Naive thymus-derived CD4-positive, alpha-beta T cell (primary cell): ENCODE results near the gene TMEM260. TPM values are rescaled to one million over a fixed set of nuclear protein-coding genes. Genes with fewer than 3 reads are reported as not detected.

ENCODE experiments used
- ATAC-seq: fragments of 150-1000 bp; cut with Tn5 transposase; 2 replicates; pipeline ENCODE4 v1.10.0; 2021; ENCODE audit warnings: mild to moderate bottlenecking, moderate library complexity
- CTCF ChIA-PET: fragments of 350-600 bp; sonication (Branson Sonifier 250); formaldehyde crosslinking; loops from one replicate; lab custom pipeline; 2021; ENCODE audit warnings: antibody characterized with exemption; lab: Charles Lee
- POLR2A ChIA-PET: fragments of 350-600 bp; sonication (Branson Sonifier 250); formaldehyde crosslinking; loops from one replicate; lab custom pipeline; 2021; ENCODE audit warnings: antibody characterized with exemption, inconsistent platforms; lab: Charles Lee
- DNase-seq, 9 donors: peaks; one replicate each; pipeline versions ENCODE4 v3.0.0 to v3.0.0-alpha.2; 2020 to 2022; ENCODE audit warnings: mixed read lengths in 1 of 9
- H3K27ac ChIP-seq: one replicate; pipeline ENCODE4 v1.7.0; 2013; ENCODE audit warnings: mild to moderate bottlenecking, low read depth, low read length, moderate library complexity
- H3K27me3 ChIP-seq, 2 donors: one replicate each; pipeline ENCODE4 v1.7.0; 2013; ENCODE audit warnings: low read length in 2 of 2, mild to moderate bottlenecking in 2 of 2, moderate library complexity in 2 of 2; ENCODE audit not compliant: control insufficient read depth in 2 of 2, insufficient read depth in 2 of 2
- H3K36me3 ChIP-seq, 3 experiments: 1 replicate in 2 of 3; 2 replicates in 1 of 3; pipeline ENCODE4 v1.7.0; 2013; ENCODE audit warnings: low read length in 3 of 3, mild to moderate bottlenecking in 3 of 3, moderate library complexity in 1 of 3; ENCODE audit not compliant: insufficient read depth in 3 of 3, control insufficient read depth in 2 of 3
- H3K4me1 ChIP-seq, 2 donors: one replicate each; pipeline ENCODE4 v1.7.0; 2013; ENCODE audit warnings: low read length in 2 of 2, mild to moderate bottlenecking in 2 of 2, moderate library complexity in 1 of 2; ENCODE audit not compliant: control insufficient read depth in 2 of 2, insufficient read depth in 2 of 2
- H3K4me3 ChIP-seq: 2 replicates; pipeline ENCODE4 v1.7.0; 2013; ENCODE audit warnings: mild to moderate bottlenecking, low read length
- H3K9me3 ChIP-seq, 3 experiments: 1 replicate in 2 of 3; 2 replicates in 1 of 3; pipeline ENCODE4 v1.7.0; 2013; ENCODE audit warnings: low read length in 3 of 3; ENCODE audit not compliant: control insufficient read depth in 2 of 3
- H3K27ac Mint-ChIP-seq, 9 donors: one replicate each; pipeline ENCODE4 v1.8.0; 2020 to 2022; ENCODE audit warnings: mixed read lengths in 9 of 9, mild to moderate bottlenecking in 8 of 9, moderate library complexity in 5 of 9, inconsistent platforms in 2 of 9
- H3K27me3 Mint-ChIP-seq, 5 donors: one replicate each; pipeline ENCODE4 v1.8.0; 2021 to 2022; ENCODE audit warnings: mixed read lengths in 5 of 5, mild to moderate bottlenecking in 1 of 5
- H3K36me3 Mint-ChIP-seq, 5 donors: one replicate each; pipeline ENCODE4 v1.8.0; 2020 to 2022; ENCODE audit warnings: mixed read lengths in 5 of 5, mild to moderate bottlenecking in 3 of 5, inconsistent platforms in 1 of 5
- H3K4me1 Mint-ChIP-seq, 7 donors: one replicate each; pipeline ENCODE4 v1.8.0; 2020 to 2022; ENCODE audit warnings: mixed read lengths in 7 of 7, mild to moderate bottlenecking in 3 of 7, inconsistent platforms in 1 of 7
- H3K4me3 Mint-ChIP-seq, 10 donors: one replicate each; pipeline ENCODE4 v1.8.0; 2020 to 2022; ENCODE audit warnings: mild to moderate bottlenecking in 10 of 10, mixed read lengths in 10 of 10, moderate library complexity in 6 of 10, inconsistent platforms in 2 of 10
- H3K9me3 Mint-ChIP-seq, 11 donors: one replicate each; pipeline ENCODE4 v1.8.0; 2020 to 2022; ENCODE audit warnings: mixed read lengths in 11 of 11, mild to moderate bottlenecking in 4 of 11, inconsistent platforms in 1 of 11, moderate library complexity in 1 of 11
- intact Hi-C, 2 donors: fragments of 100-400 bp; cut with micrococcal nuclease; formaldehyde crosslinking; loops; one replicate each; pipeline ENCODE4 v1.15.1; 2023
- polyA plus RNA-seq, 2 donors: library from polyadenylated mRNA; unstranded; fragments of 300-500 nt; fragmentation: Illumina TruSeq; gene quantifications; one replicate each; pipeline ENCODE4 v1.2.3, GENCODE V29; 2021
- total RNA-seq, 6 experiments: library from RNA in 5 of 6; stranded (reverse) in 5 of 6; gene quantifications; 1 replicate in 5 of 6; 2 replicates in 1 of 6; pipeline ENCODE4 v1.2.3 and lab custom pipeline; 2021 to 2026

Gene TMEM260
- total and polyA plus RNA-seq, 7 experiments from 2014 or later: 9.8 to 39.0 (median 23.4) TPM

DNA sequence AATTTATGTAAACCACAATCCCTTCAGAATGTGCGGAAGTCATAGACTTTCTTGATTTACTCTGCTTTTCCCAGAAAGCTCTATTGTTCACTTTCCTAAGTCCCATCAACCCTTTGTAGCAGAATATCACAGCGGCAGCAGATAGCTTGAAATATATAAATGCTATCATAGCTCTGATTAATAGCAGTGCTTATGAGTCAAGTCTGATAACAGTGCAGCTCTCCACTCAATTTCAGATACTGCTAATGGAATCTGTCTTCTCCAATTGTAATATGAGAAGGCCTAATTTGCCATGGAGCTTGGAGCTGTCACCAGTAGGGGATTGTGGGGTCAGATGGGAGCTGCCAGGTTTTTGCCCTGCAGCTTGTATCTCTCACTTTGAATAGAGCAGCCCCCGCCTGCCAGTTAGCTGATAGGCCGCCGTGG lies 10.9 kb downstream of the TMEM260 start:
- Mint-ChIP-seq H3K9me3 (no peaks in the 10 kb centered on the region), H3K4me1 (peaks cover 0 to 15% (median 0%) of the 10 kb centered on the region in 7 donors), H3K27me3 (no peaks in the 10 kb centered on the region), H3K4me3 (no peak overlapping the region), H3K27ac (no peak overlapping the region), H3K36me3 (peaks cover 4 to 51% (median 16%) of the 10 kb centered on the region in 5 donors)
- no peaks in the 10 kb centered on the region for H3K27me3 ChIP-seq
- POLR2A ChIA-PET: interaction anchor here (1.0 to 1.8 kb wide), 2 partner anchors 9 to 11 kb away, joined by 3 to 5 read pairs; partner anchors contain the start of gene TMEM260
- no peak for DNase-seq
- no peaks in the 10 kb centered on the region for H3K9me3 ChIP-seq
- intact Hi-C loops: no loop called here
- CTCF ChIA-PET: no interaction called here
- H3K4me3 ChIP-seq: no peak overlapping the region
- ATAC-seq: no peak
- no peaks in the 10 kb centered on the region for H3K4me1 ChIP-seq
- H3K27ac ChIP-seq: no peak overlapping the region
- H3K36me3 ChIP-seq: peaks cover 0 to 16% (median 8%) of the 10 kb centered on the region in 3 experiments

DNA sequence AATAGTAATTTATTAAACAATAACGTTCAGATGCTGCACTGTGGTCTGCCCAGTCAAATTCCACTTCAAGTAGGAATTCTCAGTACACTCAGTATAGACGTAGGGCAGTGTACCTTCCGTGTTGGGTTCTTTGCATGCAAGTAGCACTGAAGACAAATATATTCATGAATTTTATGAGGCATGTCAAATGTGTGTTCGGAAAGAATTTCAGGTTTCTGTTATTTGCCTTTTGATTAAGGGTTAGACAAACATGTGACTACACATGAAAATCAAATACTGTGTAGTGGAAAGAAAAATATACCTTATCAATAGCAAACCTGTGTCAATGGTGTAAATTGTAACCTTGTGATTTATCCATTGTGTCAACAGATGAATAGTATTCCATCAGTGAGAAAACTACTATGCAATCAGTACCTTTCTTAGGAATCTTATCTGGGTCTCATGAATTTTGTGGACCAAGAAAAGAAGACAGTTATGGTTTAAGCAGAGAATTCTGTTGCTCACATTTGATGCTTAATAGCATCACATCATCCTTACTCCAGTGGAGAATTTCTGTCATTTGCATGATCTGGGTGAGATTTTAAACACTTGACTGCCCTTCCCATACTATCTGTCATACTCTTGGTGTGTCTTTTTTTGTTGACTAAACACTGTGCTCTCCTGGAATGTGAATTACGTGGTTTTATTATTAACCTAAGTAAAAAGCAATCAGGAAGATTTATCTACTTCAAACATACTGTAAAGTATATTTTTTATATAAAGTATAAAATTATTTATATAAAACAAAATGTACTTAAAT lies 13.3 kb downstream of the TMEM260 start:
- H3K4me1 Mint-ChIP-seq: peaks cover 0 to 8% (median 5%) of the 10 kb centered on the region in 7 donors
- Histone ChIP-seq H3K4me1 (no peaks in the 10 kb centered on the region), H3K36me3 (peaks cover 0 to 4% (median 0%) of the 10 kb centered on the region in 3 experiments), H3K27ac (no peak overlapping the region), H3K4me3 (no peak overlapping the region), H3K27me3 (no peaks in the 10 kb centered on the region), H3K9me3 (no peaks in the 10 kb centered on the region)
- ATAC-seq (no peak), DNase-seq (no peak)
- no peak overlapping the region for H3K4me3 Mint-ChIP-seq
- H3K27me3 Mint-ChIP-seq: no peaks in the 10 kb centered on the region
- peaks cover 8 to 49% (median 24%) of the 10 kb centered on the region in 5 donors for H3K36me3 Mint-ChIP-seq
- H3K27ac Mint-ChIP-seq: no peak overlapping the region
- intact Hi-C loops: no loop called here
- peaks cover 0 to 4% (median 0%) of the 10 kb centered on the region in 11 donors for H3K9me3 Mint-ChIP-seq
- ChIA-PET CTCF (no interaction called here), POLR2A (no interaction called here)

DNA sequence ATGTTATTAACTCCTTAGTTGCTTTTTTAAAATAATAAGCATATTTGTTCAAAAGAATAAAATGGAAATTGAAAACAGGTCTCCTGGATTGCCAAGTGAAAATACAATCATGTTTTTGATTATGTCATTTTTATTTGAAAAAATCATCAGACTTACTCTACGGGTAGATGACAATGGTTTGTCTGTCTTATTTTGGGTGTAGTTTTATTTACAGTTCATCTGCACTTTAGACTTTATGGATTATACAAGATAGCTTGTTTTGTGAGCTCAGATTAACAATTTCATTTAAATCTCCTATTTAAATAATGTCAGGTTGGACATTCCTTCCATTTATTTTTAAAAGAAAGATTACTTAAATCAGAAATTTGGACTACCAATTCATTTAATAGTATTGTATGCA lies 14.8 kb downstream of the TMEM260 start:
- Mint-ChIP-seq H3K27me3 (no peaks in the 10 kb centered on the region), H3K36me3 (peaks cover 13 to 55% (median 34%) of the 10 kb centered on the region in 5 donors), H3K27ac (no peak overlapping the region), H3K4me3 (no peak overlapping the region), H3K9me3 (peaks cover 0 to 4% (median 0%) of the 10 kb centered on the region in 11 donors), H3K4me1 (peaks cover 0 to 19% (median 5%) of the 10 kb centered on the region in 7 donors)
- CTCF ChIA-PET: interaction anchor here (0.7 kb wide), 1 partner anchor 16 kb away, joined by 3 read pairs; no protein-coding TSS in a partner anchor
- no peaks in the 10 kb centered on the region for H3K27me3 ChIP-seq
- intact Hi-C loops: no loop called here
- H3K4me1 ChIP-seq: no peaks in the 10 kb centered on the region
- POLR2A ChIA-PET: no interaction called here
- no peak overlapping the region for H3K27ac ChIP-seq
- DNase-seq (no peak), ATAC-seq (no peak)
- peaks cover 0 to 4% (median 0%) of the 10 kb centered on the region in 3 experiments for H3K36me3 ChIP-seq
- no peaks in the 10 kb centered on the region for H3K9me3 ChIP-seq
- H3K4me3 ChIP-seq: no peak overlapping the region

DNA sequence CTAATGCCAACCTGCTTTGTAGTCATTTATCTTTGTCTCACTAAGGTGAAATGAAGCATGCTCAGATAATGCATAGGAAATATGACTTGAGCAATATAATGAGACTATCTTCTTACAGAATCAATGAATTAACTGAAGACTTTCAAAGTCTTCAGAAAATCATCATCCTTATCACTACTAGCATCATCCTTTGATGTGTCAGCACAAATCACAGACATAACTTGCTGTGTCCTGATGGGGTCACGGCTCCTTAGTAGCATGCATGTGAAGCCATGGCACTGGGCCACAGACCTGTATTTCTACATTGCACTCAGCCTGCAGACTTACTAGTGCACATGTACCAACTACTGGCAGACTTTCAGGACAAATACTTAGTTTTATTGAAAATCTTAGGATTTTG lies 18.9 kb downstream of the TMEM260 start:
- intact Hi-C loops: no loop called here
- Histone ChIP-seq H3K36me3 (no peaks in the 10 kb centered on the region), H3K4me1 (no peaks in the 10 kb centered on the region), H3K4me3 (no peak overlapping the region), H3K9me3 (no peaks in the 10 kb centered on the region), H3K27me3 (no peaks in the 10 kb centered on the region), H3K27ac (no peak overlapping the region)
- H3K36me3 Mint-ChIP-seq: peaks cover 13 to 45% (median 28%) of the 10 kb centered on the region in 5 donors
- CTCF ChIA-PET: no interaction called here
- H3K4me1 Mint-ChIP-seq: peaks cover 0 to 31% (median 24%) of the 10 kb centered on the region in 7 donors
- no peaks in the 10 kb centered on the region for H3K27me3 Mint-ChIP-seq
- DNase-seq (no peak), ATAC-seq (no peak)
- H3K4me3 Mint-ChIP-seq: no peak overlapping the region
- POLR2A ChIA-PET: no interaction called here
- H3K27ac Mint-ChIP-seq: peak overlapping the region in 1 of 9 donors; percentile 3
- H3K9me3 Mint-ChIP-seq: peaks cover 0 to 4% (median 0%) of the 10 kb centered on the region in 11 donors

DNA sequence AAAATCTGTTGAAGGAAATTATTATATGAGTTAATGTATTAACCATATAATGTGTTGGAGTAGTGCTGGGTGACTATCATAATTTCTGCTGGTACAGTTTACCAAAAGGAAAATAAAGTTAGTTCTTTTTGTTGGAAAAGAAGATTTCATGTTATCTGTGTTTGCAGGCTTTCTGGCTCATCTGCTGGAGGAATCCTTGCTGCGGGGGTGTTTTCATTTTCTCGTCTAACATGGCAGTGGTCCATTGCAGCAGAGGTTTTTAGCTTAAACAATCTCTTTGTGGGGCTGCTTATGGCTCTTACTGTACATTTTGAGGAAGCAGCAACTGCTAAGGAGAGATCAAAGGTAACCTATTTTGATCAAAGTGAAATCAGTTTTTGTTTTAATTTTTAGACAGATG lies 24.1 kb downstream of the TMEM260 start:
- H3K4me1 ChIP-seq: no peaks in the 10 kb centered on the region
- H3K27me3 Mint-ChIP-seq: no peaks in the 10 kb centered on the region
- CTCF ChIA-PET: interaction anchor here (0.6 kb wide), 1 partner anchor 676 kb away, joined by 3 read pairs; no protein-coding TSS in a partner anchor
- peaks cover 1 to 34% (median 27%) of the 10 kb centered on the region in 7 donors for H3K4me1 Mint-ChIP-seq
- intact Hi-C loops: no loop called here
- peak overlapping the region in 2 of 9 donors; percentile 36 to 42 for H3K27ac Mint-ChIP-seq
- no peaks in the 10 kb centered on the region for H3K9me3 Mint-ChIP-seq
- DNase-seq (no peak), ATAC-seq (no peak)
- no peaks in the 10 kb centered on the region for H3K9me3 ChIP-seq
- H3K27ac ChIP-seq: no peak overlapping the region
- no peaks in the 10 kb centered on the region for H3K27me3 ChIP-seq
- H3K4me3 Mint-ChIP-seq: no peak overlapping the region
- H3K36me3 Mint-ChIP-seq: peaks cover 4 to 47% (median 35%) of the 10 kb centered on the region in 5 donors
- POLR2A ChIA-PET: no interaction called here
- H3K36me3 ChIP-seq: peaks cover 4 to 8% (median 6%) of the 10 kb centered on the region in 3 experiments
- no peak overlapping the region for H3K4me3 ChIP-seq

DNA sequence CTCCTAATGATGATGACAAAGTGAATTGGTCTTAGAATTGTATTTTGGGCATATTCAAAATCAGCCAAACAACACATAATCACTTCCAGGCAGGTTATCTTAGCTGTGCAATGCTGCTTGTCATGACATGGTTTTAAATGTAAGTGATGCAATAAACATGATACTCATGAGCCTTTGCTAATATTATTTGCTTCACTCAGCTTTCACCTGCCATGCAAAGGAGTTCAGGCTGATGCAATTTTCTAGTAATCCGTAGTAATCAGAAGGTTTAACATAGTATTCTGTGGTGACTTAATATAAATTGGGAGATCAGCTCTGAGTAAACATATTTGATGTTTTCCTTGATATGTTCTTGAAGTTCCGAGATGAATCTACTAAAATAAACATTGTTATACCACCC lies 29.1 kb downstream of the TMEM260 start:
- intact Hi-C loops: no loop called here
- Histone ChIP-seq H3K36me3 (peaks cover 8 to 14% (median 8%) of the 10 kb centered on the region in 3 experiments), H3K27ac (no peak overlapping the region), H3K4me1 (no peaks in the 10 kb centered on the region), H3K4me3 (no peak overlapping the region), H3K9me3 (no peaks in the 10 kb centered on the region), H3K27me3 (no peaks in the 10 kb centered on the region)
- peaks cover 4 to 49% (median 44%) of the 10 kb centered on the region in 5 donors for H3K36me3 Mint-ChIP-seq
- no peak overlapping the region for H3K4me3 Mint-ChIP-seq
- no peaks in the 10 kb centered on the region for H3K27me3 Mint-ChIP-seq
- H3K4me1 Mint-ChIP-seq: peaks cover 0 to 10% (median 7%) of the 10 kb centered on the region in 7 donors
- CTCF ChIA-PET: no interaction called here
- no peak for ATAC-seq
- POLR2A ChIA-PET: no interaction called here
- no peak overlapping the region for H3K27ac Mint-ChIP-seq
- peaks cover 0 to 8% (median 0%) of the 10 kb centered on the region in 11 donors for H3K9me3 Mint-ChIP-seq
- no peak for DNase-seq
